ENCODE data around the gene IER3.
A peak's percentile ranks its signal among the peaks of the same experiment; 100 is the strongest.
"Not testable (repeated sequence)": the region's sequence is repeated elsewhere in the genome, so short reads cannot be mapped to it uniquely, and the experiment has no call there.

IER3 gene

DNA sequence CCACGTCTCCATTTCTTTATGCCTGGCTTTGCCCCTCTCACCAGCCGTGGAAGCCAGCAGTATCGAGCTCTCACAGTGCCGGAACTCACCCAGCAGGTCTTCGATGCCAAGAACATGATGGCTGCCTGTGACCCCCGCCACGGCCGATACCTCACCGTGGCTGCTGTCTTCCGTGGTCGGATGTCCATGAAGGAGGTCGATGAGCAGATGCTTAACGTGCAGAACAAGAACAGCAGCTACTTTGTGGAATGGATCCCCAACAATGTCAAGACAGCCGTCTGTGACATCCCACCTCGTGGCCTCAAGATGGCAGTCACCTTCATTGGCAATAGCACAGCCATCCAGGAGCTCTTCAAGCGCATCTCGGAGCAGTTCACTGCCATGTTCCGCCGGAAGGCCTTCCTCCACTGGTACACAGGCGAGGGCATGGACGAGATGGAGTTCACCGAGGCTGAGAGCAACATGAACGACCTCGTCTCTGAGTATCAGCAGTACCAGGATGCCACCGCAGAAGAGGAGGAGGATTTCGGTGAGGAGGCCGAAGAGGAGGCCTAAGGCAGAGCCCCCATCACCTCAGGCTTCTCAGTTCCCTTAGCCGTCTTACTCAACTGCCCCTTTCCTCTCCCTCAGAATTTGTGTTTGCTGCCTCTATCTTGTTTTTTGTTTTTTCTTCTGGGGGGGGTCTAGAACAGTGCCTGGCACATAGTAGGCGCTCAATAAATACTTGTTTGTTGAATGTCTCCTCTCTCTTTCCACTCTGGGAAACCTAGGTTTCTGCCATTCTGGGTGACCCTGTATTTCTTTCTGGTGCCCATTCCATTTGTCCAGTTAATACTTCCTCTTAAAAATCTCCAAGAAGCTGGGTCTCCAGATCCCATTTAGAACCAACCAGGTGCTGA lies 20.3 kb downstream of the IER3 start:
- DNase-seq (ENCODE audit: low spot score): not testable (repeated sequence)

DNA sequence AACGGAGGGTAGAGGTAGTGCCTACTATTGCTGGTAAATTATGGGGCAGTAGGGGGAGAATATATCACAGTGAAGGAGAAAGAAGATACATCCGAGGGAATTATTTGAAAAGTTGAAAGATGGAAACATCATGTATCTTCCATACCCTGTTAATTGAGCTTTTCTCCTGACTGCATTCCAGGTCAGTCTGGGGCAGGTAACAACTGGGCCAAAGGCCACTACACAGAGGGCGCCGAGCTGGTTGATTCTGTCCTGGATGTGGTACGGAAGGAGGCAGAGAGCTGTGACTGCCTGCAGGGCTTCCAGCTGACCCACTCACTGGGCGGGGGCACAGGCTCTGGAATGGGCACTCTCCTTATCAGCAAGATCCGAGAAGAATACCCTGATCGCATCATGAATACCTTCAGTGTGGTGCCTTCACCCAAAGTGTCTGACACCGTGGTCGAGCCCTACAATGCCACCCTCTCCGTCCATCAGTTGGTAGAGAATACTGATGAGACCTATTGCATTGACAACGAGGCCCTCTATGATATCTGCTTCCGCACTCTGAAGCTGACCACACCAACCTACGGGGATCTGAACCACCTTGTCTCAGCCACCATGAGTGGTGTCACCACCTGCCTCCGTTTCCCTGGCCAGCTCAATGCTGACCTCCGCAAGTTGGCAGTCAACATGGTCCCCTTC lies 21.0 kb downstream of the IER3 start:
- DNase-seq (ENCODE audit: low spot score): not testable (repeated sequence)

GRCh38 chr6:30722280-30723112 lies 21.9 kb downstream of the IER3 start:
- peak; percentile 88 for DNase-seq (ENCODE audit: low spot score)

- DNase-seq (ENCODE audit: low spot score): not testable (repeated sequence)
Measured at GRCh38 chr6:30722025-30722279, 22.4 kb downstream of the IER3 start.

GRCh38 chr6:30721198-30722024 lies 22.9 kb downstream of the IER3 start:
- peak; percentile 86 for DNase-seq (ENCODE audit: low spot score)

DNA sequence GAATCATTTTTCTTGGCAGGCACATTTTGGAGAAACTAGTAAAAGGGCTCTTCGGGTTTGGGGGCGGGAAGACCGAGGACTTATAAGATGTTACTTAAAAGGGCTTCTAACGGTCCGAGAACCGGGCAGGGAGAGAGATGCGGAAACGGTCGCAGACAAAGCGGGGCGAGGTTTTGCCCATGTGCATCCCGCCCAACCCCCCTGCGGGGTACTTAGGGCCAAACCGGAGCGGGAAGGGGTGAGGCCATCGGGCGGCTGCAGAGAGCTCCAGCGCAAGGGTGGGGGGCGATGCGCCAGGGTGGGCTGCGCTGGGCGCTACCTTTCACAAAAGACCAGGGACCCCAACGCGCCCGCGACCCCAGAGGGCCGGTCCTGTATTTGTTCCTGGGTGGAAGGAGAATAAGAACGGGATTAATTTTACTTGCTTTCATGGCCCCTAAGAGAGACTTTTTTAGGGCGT lies 23.6 kb downstream of the IER3 start:
- peak; percentile 58 for DNase-seq (ENCODE audit: low spot score)

DNA sequence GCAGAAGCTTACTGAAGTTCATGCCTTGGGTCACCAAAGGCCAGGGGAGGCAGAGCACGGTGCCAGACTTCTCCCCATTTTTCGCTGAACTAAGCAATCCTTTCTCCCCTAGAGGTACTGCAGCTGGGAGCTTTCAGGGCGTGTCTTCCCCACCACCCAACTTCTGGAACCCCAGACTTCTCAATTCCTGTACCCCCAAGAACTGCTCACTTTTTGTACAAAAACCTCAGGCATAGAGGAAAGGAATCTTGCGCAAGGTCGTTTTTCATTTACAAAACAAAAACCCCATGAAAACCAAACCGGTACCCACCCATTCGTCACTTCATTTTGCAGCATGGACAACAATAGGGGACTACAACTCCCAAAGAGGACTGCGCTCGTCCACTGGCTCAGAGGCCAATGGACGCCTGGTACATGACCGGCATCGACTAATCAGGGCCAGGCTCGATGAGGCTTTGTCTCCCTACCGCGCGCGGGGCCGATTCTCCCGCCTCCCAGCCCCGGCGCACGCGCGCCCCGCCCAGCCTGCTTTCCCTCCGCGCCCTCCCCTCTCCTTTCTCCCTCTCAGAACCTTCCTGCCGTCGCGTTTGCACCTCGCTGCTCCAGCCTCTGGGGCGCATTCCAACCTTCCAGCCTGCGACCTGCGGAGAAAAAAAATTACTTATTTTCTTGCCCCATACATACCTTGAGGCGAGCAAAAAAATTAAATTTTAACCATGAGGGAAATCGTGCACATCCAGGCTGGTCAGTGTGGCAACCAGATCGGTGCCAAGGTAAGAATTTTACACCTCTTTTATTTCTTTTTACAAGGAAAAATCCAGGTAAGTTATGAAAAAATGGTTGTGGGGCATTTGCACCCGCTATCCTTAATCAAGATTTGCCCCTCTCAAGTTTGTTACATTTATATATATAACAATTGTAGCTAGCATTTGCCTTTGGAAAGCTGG lies 24.3 kb downstream of the IER3 start, which contains the start of gene TUBB:
TSS of gene TUBB (plus strand) at position 562 of the 947 bp plus-strand sequence. CDS start at position 717, 155 bp downstream.
- peak; percentile 89 for DNase-seq (ENCODE audit: low spot score)

DNA sequence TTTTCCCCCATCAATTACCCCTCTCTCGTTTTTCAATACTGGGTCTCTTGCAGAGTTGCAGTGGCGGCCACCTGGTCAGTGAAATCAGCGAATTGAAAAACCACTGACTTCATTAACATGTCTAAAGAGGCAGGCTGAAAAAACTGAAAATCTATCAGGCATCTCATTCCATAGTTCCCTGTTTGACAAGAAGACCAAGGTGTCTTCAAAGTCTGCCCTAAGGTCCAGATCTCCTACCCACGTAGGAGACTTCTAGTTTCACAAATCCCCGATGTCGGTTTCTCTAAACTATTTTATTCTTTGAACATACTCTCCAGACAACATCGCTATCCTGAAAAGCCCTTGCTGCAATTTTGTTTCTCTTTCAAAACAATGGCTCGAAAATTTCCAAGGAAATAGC lies 25.0 kb downstream of the IER3 start:
- no peak for DNase-seq (ENCODE audit: low spot score)

DNA sequence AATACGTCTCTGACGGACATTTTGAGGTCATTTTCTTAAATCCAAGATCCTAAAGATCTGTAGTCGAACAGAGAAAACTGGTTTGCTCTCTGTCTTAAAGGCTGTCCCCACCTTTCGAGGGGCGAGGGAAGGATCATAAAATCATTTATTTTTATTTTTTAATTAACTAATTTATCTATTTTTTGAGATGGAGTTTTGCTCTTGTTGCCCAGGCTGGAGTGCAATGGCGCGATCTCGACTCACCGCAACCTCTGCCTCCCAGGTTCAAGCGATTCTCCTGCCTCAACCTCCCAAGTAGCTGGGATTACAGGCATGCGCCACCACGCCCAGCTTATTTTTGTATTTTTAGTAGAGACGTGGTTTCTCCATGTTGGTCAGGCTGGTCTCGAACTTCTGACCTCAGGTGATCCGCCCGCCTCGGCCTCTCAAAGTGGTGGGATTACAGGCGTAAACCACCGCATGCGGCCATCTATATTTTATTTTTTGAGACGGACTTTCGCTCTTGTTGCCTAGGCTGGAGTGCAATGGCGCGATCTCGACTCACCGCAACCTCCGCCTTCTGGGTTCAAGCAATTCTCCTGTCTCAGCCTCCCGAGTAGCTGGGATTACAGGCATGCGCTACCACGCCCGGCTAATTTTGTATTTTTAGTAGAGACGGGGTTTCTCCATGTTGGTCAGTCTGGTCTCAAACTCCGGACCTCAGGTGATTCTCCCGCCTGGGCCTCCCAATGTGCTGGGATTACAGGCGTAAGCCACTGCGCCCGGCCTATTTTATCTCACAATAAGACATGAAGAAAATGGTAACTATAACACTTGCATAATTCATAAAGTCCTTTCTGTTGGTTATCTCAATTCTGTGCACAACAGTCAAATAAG lies 26.3 kb downstream of the IER3 start:
- not testable (repeated sequence) for DNase-seq (ENCODE audit: low spot score)

- DNase-seq (ENCODE audit: low spot score): peak; percentile 100
Measured at GRCh38 chr6:30717129-30717844, 27.1 kb downstream of the IER3 start, which contains the start of gene MDC1. MDC1 (minus strand) TSS chr6:30717281; CDS start chr6:30715175, 2,106 bp downstream.

DNA sequence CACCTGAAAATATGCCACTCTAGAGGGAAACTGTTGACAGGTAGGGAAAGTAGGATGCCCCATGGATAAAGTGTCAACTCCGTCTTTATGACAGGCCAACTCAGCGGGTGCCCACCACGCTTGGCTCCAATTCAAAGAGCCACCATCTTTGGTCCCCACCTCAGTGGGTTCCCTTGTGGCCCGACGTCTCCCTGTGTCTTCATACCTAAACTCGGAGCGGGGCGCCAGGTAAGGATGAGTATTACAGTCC lies 27.5 kb downstream of the IER3 start:
- DNase-seq (ENCODE audit: low spot score): no peak

- no peak for DNase-seq (ENCODE audit: low spot score)
Measured at GRCh38 chr6:30714263-30714662, 30.1 kb downstream of the IER3 start.

- DNase-seq (ENCODE audit: low spot score): peak; percentile 84
Measured at GRCh38 chr6:30712441-30712945, 31.9 kb downstream of the IER3 start.

DNA sequence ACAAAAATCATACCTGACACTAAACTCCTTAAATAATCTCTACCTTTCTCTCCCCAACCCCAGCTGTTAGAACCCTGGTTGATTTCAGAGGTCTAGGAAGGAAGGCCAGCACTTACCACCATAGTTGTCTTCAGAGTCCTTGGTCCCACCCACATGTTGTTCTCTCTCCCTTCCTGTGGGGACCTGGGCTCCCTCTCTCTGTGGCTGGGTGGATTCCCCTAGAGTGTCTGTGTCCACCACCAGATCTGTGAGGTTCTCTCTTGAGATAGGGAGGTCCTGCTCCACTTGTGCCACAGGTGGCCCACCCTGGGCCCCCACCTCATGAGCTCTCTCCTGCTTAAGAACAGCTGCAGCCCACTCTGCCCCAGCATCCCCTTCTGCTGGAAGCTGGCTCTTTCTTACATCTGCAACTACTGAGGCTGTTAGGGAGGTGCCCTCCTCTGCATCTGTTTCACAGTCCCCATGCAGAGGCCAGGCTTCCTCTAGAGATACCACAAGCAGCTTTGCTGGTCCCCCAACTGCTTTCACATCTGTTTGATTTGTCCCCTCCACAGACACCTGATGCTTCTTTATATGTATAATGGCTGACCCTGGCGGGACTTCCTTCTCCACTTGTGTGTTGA lies 32.5 kb downstream of the IER3 start:
- no peak for DNase-seq (ENCODE audit: low spot score)

DNA sequence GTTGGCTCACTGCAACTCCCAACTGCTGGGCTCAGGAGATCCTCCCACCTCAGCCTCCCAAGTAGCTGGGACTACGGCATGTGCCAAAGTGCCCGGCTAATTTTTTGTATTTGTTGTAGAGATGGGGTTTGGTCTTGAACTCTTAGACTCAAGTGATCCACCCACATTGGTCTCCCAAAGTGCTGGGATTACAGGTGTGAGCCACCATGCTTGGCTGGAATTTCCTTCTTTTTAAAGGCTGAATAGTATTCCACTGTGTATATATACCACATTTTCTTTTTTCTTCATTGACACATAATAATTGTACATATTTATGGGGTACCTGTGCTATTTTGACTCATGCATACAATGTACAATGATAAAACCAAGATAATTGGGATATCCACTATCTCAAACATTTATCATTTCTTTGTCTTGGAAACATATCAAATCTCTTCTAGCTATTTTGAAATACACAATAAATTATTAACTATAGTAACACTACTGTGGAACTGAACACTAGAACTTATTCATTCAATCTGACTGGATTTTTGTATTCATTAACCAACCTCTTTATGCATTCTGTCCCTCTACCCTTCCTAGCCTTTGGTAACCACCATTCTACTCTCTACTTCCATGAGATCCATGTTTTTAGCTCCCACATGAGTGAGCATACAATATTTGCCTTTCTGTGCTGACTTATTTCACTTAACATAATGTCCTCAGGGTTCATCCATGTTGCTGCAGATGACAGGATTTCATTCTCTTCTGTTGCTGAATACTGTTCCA lies 35.1 kb downstream of the IER3 start:
- no peak for DNase-seq (ENCODE audit: low spot score)

DNA sequence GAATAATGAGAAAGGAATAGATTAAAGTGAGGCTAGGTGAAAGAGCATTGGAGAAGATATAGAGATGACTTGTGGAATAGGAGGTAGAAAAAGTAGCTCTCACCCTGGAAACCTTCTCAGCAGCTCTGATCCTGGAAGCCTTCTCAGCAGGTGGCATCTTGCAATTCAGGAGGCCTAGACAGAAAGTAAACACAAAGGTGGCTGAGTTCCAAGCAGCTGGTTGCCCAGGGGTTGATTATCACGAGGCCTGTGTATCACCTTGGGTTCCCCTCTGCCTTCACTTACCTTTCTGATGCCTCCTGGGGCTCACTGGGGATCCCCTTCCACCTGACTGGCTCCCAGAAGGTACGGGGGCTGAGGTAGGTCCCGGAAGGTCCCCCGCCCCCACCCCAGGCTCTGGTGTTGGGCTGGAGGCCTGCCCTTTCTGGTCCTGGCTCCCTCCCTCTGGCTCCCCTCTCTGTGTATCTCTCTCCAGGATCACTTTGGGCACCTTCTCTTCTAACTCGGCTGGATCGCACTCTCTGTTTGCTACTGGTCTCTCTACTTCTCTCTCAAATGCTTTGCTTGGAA lies 37.0 kb downstream of the IER3 start:
- no peak for DNase-seq (ENCODE audit: low spot score)

DNA sequence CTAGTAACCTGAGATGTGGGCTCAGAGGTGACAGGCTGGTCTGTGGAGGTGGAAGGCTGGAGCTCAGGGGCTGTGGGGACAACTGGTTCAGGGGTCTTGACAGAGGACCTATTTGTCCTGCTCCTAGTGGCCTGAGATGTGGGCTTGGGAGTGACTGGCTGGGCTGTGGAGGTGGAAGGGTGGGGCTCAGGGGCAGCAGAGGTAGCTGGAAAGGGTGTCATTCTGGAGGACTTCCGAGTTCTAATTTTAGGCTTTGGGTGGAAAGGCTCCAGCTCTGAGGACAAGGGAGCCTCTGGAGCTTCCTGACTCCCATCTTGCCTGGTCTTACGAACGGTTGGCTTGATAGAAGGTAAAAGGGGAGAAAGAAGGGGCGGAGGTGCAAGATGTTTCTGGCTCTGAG lies 38.7 kb downstream of the IER3 start:
- no peak for DNase-seq (ENCODE audit: low spot score)

Measured in hematopoietic multipotent progenitor cell treated with erythropoietin and hydrocortisone succinate and interleukin-3 and kit ligand, for 15 days (in vitro differentiated cells).